IPS-18c (cell line): ENCODE measurements around the gene KCNA10.
"Not testable (repeated sequence)": the region's sequence is repeated elsewhere in the genome, so short reads cannot be mapped to it uniquely, and the experiment has no call there.

Experiments used
- H3K4me3 ChIP-seq: 2 replicates; pipeline ENCODE4 v1.7.0; 2013; ENCODE audit warnings: low read depth, mild to moderate bottlenecking, low read length, moderate library complexity; ENCODE audit not compliant: insufficient read depth
- H3K9me3 ChIP-seq: one replicate; pipeline ENCODE4 v1.6.1; 2013; ENCODE audit warnings: mild to moderate bottlenecking, low read length, moderate library complexity; ENCODE audit not compliant: control insufficient read depth, insufficient read depth

KCNA10 gene

GRCh38 chr1:110540891-110541685 lies 22.1 kb upstream of the KCNA10 start:
- no peak overlapping the region for H3K4me3 ChIP-seq
- H3K9me3 ChIP-seq: no peaks in the 10 kb centered on the region

DNA sequence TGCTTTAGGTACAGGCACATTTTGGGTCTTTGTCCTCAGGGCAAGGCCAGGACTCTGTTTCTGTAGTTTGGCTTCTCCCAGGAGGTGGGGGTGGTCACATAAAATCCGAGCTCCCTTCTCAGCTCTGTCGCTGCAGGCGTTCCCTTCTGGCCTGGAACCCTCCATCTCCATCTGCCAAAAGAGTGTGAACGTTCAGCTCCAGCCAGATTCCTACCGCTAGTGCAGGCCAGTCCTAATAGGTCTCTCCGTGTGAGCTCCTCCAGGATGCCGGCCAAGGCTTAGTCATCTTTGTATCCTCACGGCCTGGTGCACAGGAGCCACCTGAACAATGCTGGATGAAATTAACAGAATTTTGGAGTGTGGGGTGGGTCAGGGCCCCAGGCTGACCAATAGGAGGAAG lies 19.9 kb upstream of the KCNA10 start:
- no peaks in the 10 kb centered on the region for H3K9me3 ChIP-seq
- H3K4me3 ChIP-seq: no peak overlapping the region

- Histone ChIP-seq H3K9me3 (no peaks in the 10 kb centered on the region), H3K4me3 (no peak overlapping the region)
Observed at GRCh38 chr1:110538075-110538474, 19.1 kb upstream of the KCNA10 start.

DNA sequence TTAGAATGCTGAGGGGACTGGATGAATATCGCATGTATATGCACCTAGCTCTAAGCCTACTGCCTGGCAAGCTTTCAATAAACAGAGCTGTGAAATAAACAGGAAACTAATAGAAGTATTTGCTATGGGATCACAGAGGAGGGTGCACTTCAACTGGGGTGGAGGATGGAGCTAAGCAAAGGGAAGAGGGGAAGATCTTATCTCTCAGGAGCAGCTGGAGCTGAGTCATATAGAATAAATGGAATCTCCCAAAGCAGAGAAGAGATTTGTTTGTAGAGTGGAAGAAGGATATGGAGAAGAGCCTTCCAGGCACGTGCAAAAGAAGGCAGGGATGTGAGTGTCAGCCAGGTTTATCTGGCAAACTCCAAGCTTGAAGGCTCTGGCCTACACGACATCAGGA lies 17.0 kb upstream of the KCNA10 start:
- H3K4me3 ChIP-seq: no peak overlapping the region
- H3K9me3 ChIP-seq: no peaks in the 10 kb centered on the region

GRCh38 chr1:110533230-110533629 lies 14.3 kb upstream of the KCNA10 start:
- Histone ChIP-seq H3K4me3 (no peak overlapping the region), H3K9me3 (no peaks in the 10 kb centered on the region)

DNA sequence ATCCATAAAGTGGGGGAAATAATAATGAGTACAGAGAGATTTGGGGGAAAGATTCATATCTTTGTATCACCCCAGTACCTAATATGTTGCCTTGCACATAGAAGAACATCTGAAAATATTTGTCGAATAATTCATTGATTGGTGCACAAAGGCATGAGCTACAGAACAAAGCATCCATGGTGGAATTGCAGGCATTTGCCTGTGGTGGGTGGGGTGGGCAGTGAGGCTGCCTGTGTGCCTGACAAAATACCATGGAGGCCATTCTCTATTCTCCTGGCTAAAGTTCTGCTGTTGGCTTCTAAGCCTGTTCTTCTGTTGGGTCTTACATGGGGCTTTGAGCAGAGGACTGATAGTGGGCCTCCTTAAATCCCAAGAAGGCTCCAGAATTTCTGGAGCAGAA lies 10.0 kb upstream of the KCNA10 start:
- no peaks in the 10 kb centered on the region for H3K9me3 ChIP-seq
- H3K4me3 ChIP-seq: no peak overlapping the region

- Histone ChIP-seq H3K4me3 (no peak overlapping the region), H3K9me3 (no peaks in the 10 kb centered on the region)
Observed at GRCh38 chr1:110526201-110526780, 7.3 kb upstream of the KCNA10 start.

GRCh38 chr1:110525249-110525595 lies 6.2 kb upstream of the KCNA10 start:
- Histone ChIP-seq H3K4me3 (no peak overlapping the region), H3K9me3 (no peaks in the 10 kb centered on the region)

GRCh38 chr1:110524311-110525248 lies 5.6 kb upstream of the KCNA10 start:
- no peak overlapping the region for H3K4me3 ChIP-seq
- no peaks in the 10 kb centered on the region for H3K9me3 ChIP-seq

DNA sequence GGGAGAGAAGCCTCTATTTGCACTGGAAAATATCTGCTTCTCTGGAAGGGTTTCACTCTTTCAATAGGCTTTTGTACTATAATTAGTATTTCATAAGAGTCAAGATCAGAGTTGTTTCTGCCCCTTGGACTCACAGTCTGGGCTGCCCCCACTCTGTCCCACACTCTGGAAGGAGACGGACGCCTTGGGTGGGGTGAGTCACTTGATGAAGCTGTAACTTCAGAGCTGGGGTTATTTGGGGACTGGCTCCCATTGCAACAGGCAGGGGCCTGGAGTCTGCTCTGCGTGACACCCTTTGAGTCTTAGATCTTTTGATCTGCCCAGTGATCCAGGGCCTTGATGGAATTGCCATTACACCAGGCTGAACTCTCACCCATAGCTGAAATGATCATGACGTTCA lies 4.0 kb upstream of the KCNA10 start:
- Histone ChIP-seq H3K9me3 (no peaks in the 10 kb centered on the region), H3K4me3 (no peak overlapping the region)

DNA sequence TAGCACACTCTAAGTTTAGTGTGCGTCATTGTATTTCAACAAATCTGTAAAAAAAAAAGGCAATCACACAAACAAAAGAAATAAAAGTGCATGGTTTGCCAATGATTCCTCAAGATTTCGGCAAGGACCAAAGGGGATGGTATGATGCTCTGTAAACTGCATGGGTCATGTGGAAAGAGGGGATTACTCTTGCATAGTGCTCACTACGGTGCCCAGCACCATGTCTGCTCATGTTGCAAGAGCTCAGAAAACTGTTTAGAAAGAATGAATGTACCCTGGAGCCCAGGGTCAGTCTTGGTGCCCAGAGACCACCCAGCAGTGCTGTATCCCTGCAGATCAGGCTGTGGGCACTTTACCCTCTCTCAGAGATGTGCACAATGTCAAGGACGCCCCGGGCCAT lies 3.6 kb upstream of the KCNA10 start:
- H3K4me3 ChIP-seq: no peak overlapping the region

GRCh38 chr1:110520827-110521226 lies 1.9 kb upstream of the KCNA10 start:
- H3K9me3 ChIP-seq: no peaks in the 10 kb centered on the region
- no peak overlapping the region for H3K4me3 ChIP-seq

More for the DNA sequence above, 3.6 kb upstream of the KCNA10 start:
- H3K9me3 ChIP-seq: no peaks in the 10 kb centered on the region

GRCh38 chr1:110515891-110516290 lies 3.1 kb downstream of the KCNA10 start:
- Histone ChIP-seq H3K4me3 (no peak overlapping the region; the same call in 1 of the 2 replicates), H3K9me3 (no peaks in the 10 kb centered on the region)

DNA sequence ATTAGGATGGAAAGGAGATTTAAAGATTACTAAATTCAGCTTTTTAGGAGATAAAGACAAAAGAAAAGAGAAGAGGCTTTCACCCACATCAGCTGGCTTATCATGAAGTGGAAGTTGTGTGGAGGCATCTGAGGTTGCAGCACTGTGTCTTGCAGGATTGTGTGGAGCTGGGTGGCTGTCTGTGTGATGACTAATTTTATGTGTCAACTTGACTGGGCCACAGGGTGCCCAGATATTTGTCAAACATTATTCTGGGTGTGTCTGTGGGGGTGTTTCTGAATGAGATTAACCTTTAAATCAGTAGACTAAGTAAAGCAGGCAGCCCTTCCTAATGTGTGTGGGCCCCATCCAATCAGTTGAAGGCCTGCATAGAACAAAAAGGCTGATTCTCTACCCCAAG lies 3.9 kb downstream of the KCNA10 start:
- Histone ChIP-seq H3K9me3 (no peaks in the 10 kb centered on the region), H3K4me3 (no peak overlapping the region)

DNA sequence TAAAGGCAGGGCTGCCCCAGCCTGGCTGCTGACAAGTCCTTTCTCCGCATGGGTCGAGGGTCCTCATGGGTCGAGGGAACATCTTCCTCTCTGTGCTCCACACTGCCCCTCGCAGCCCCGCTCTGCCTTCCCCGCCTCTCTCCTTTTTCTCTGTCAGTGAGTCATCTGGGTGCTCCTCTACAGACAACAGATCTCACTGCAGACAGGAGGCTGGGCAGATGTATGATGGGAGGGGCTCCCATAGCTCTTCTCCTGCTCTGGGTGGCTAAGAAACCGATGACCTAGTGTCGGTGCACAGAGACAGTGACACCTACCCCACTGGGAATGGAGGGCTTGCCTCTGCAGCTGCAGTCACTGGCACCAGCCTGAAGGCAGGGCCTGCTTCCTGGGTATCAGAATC lies 5.5 kb downstream of the KCNA10 start:
- Histone ChIP-seq H3K9me3 (no peaks in the 10 kb centered on the region), H3K4me3 (no peak overlapping the region)

- no peak overlapping the region for H3K4me3 ChIP-seq
- H3K9me3 ChIP-seq: no peaks in the 10 kb centered on the region
Observed at GRCh38 chr1:110511436-110511835, 7.5 kb downstream of the KCNA10 start.

DNA sequence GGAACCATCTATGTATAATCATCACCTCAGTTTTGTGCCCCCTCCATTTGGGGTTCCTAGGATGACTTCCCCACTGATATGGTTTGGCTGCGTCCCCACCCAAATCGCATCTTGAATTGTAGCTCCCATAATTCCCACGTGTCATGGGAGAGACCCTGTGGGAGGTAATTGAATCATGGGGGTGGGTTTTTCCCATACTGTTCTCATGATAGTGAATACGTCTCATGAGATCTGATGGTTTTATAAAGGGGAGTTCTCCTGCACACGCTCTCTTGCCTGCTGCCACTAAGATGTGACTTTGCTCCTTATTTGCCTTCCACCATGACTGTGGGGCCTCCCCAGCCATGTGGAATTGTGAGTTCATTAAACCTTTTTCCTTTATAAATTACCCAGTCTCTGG lies 8.1 kb downstream of the KCNA10 start:
- not testable (repeated sequence) for H3K9me3 ChIP-seq, H3K4me3 ChIP-seq

DNA sequence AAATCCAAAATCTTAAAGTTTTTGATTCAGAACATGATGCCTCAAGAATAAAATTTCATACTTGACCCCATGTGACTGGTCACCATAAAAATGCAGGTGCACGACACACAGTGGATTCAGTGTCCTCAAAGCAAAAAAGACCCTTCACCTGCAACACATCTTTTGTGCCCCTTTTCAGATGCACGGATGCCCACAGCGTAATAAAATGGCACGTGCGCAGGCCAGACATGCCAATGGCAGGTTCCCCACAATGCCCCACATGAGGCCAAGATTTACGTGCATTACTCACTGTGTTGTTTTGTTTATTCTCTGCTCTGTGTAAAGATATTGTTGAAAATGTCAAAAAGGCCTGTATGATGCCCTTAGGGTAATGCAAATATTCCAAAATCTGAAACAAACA lies 9.3 kb downstream of the KCNA10 start:
- peaks cover 2% of the 10 kb centered on the region for H3K9me3 ChIP-seq
- H3K4me3 ChIP-seq: no peak overlapping the region
